Left hindlimb (tissue), 1 donor: Measurements from ENCODE around the gene IL10.
"Not testable (repeated sequence)": the region's sequence is repeated elsewhere in the genome, so short reads cannot be mapped to it uniquely, and the experiment has no call there.

Experiments
- DNase-seq: peaks from one replicate; pipeline ENCODE4 v3.0.0-alpha.2; 2018

IL10 gene

GRCh38 chr1:206762741-206763364, 9.4 kb downstream of the IL10 start:
- DNase-seq, result not testable (repeated sequence)

GRCh38 chr1:206761159-206761768, 11.0 kb downstream of the IL10 start:
- DNase-seq, result no peak

GRCh38 chr1:206760590-206760989, 11.7 kb downstream of the IL10 start:
- no peak for DNase-seq

- no peak for DNase-seq
Measured at GRCh38 chr1:206757524-206758266, 14.6 kb downstream of the IL10 start.

GRCh38 chr1:206754011-206754410, 18.3 kb downstream of the IL10 start:
- no peak for DNase-seq

GRCh38 chr1:206753141-206753540, 19.2 kb downstream of the IL10 start:
- DNase-seq, result no peak

GRCh38 chr1:206752481-206752880, 19.8 kb downstream of the IL10 start:
- DNase-seq, result no peak

GRCh38 chr1:206751891-206752290, 20.4 kb downstream of the IL10 start:
- DNase-seq, result no peak

- DNase-seq, result no peak
Measured at GRCh38 chr1:206748348-206749030, 23.8 kb downstream of the IL10 start.

- no peak for DNase-seq
Measured at GRCh38 chr1:206745301-206745700, 27.0 kb downstream of the IL10 start.

GRCh38 chr1:206744683-206745082, 27.6 kb downstream of the IL10 start:
- DNase-seq, result no peak

GRCh38 chr1:206742719-206743383, 29.4 kb downstream of the IL10 start:
- DNase-seq, result no peak

GRCh38 chr1:206741142-206741701, 31.1 kb downstream of the IL10 start:
- no peak for DNase-seq

GRCh38 chr1:206739411-206740076, 32.8 kb downstream of the IL10 start:
- DNase-seq, result no peak

GRCh38 chr1:206738370-206739366, 33.6 kb downstream of the IL10 start:
- no peak for DNase-seq

- no peak for DNase-seq
Measured at GRCh38 chr1:206737729-206738201, 34.5 kb downstream of the IL10 start.

GRCh38 chr1:206736878-206737728, 35.2 kb downstream of the IL10 start:
- DNase-seq, result no peak

GRCh38 chr1:206735553-206736031, 36.7 kb downstream of the IL10 start:
- DNase-seq, result no peak

GRCh38 chr1:206734499-206735142, 37.7 kb downstream of the IL10 start:
- no peak for DNase-seq
